Parathyroid adenoma (tissue), 2 donors: ENCODE results near the gene JPH2.
A peak's percentile ranks its signal among the peaks of the same experiment; 100 is the strongest.

Experiments used
- H2AFZ ChIP-seq: fragments of 300-600 bp; sonication (generic); one replicate; pipeline ENCODE4 v1.7.0; 2017; ENCODE audit warnings: antibody characterized with exemption, mild to moderate bottlenecking
- H3K27ac ChIP-seq: fragments of 300-600 bp; sonication (generic); one replicate; pipeline ENCODE4 v1.7.0; 2017
- H3K27me3 ChIP-seq: fragments of 300-600 bp; sonication (generic); one replicate; pipeline ENCODE4 v1.7.0; 2017; ENCODE audit warnings: low read length; ENCODE audit not compliant: control insufficient read depth, insufficient read depth
- H3K36me3 ChIP-seq: fragments of 300-600 bp; sonication (generic); one replicate; pipeline ENCODE4 v1.7.0; 2017; ENCODE audit warnings: low read length; ENCODE audit not compliant: control insufficient read depth, insufficient read depth
- H3K4me1 ChIP-seq: fragments of 300-600 bp; sonication (generic); one replicate; pipeline ENCODE4 v1.7.0; 2017; ENCODE audit warnings: control low read depth
- H3K4me2 ChIP-seq: fragments of 300-600 bp; sonication (generic); one replicate; pipeline ENCODE4 v1.7.0; 2017; ENCODE audit warnings: low read length
- H3K4me3 ChIP-seq: fragments of 300-600 bp; sonication (generic); one replicate; pipeline ENCODE4 v1.7.0; 2017; ENCODE audit warnings: low read depth, low read length
- H3K79me2 ChIP-seq: fragments of 300-600 bp; sonication (generic); one replicate; pipeline ENCODE4 v1.7.0; 2017; ENCODE audit warnings: control low read depth
- H3K9ac ChIP-seq: fragments of 300-600 bp; sonication (generic); one replicate; pipeline ENCODE4 v1.7.0; 2017; ENCODE audit warnings: mild to moderate bottlenecking
- H3K9me3 ChIP-seq: fragments of 300-600 bp; sonication (generic); one replicate; pipeline ENCODE4 v1.7.0; 2017; ENCODE audit warnings: low read length; ENCODE audit not compliant: control insufficient read depth
- TF ChIP-seq, protein P1 (sequence below): fragments of 300-600 bp; sonication (generic); IDR thresholded peaks from one replicate; pipeline ENCODE4 v1.7.0; 2017; ENCODE audit warnings: antibody characterized with exemption, mild to moderate bottlenecking
- donor health status: primary hyperparathyroidism.

JPH2 gene

DNA sequence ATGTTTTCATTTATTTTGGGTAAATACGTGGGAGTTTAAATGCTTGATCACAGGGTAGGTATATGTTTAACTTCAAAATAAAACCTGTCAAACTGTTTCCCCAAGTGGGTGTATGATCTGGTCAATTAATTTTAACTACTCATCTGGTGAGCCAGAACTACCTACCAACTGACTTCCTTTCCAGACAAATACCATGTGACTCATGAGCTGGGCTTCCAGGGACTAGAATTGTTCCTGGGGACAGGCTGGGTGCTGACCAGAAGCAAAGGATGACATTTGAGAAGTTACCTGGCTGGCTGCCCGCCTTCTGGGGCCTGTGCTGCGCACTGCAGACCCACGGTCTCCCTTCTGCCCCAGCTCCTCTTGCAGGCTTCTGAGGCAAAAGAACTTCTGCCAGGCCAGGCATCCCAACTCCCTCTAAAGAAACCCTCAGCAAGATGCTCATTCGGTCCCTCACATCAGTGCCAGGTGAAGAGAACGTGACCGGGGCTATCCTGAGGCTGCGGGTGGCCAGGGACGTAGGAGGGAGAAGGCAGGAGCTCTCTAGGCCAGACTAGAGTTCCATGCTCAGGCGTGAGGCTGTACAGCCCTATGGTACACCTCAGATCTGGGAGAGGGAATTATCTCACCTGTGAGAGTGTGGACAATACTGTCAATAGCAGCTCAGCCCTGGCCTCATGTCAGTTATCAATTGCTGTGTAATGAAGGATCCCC lies 103.6 kb downstream of the JPH2 start:
- TF ChIP-seq, protein P1, sequence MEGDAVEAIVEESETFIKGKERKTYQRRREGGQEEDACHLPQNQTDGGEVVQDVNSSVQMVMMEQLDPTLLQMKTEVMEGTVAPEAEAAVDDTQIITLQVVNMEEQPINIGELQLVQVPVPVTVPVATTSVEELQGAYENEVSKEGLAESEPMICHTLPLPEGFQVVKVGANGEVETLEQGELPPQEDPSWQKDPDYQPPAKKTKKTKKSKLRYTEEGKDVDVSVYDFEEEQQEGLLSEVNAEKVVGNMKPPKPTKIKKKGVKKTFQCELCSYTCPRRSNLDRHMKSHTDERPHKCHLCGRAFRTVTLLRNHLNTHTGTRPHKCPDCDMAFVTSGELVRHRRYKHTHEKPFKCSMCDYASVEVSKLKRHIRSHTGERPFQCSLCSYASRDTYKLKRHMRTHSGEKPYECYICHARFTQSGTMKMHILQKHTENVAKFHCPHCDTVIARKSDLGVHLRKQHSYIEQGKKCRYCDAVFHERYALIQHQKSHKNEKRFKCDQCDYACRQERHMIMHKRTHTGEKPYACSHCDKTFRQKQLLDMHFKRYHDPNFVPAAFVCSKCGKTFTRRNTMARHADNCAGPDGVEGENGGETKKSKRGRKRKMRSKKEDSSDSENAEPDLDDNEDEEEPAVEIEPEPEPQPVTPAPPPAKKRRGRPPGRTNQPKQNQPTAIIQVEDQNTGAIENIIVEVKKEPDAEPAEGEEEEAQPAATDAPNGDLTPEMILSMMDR, result no peak
- peak overlapping the region; percentile 62 for H3K27ac ChIP-seq

DNA sequence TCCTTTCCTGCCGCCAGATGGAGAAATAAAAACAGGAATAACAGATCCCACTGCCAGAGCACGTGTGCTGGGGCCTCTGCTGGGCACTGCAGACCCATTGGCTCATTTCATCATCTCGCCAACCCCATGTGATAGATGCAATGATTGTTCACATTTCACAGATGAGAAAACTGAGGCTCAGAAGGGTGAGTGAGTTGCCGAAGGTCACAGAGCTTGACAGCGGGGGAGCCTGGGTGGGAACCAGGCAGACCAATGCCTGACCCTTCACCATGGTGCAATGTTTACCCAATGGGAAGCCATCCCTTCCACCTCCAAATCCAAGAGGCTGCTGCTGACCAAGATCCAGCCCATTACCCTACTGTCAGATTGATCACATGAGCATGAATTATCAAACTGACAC lies 105.1 kb downstream of the JPH2 start:
- Histone ChIP-seq H3K4me3 (no peak overlapping the region), H3K79me2 (no peaks in the 10 kb centered on the region), H3K36me3 (no peaks in the 10 kb centered on the region), H2AFZ (no peak overlapping the region), H3K27ac (no peak overlapping the region), H3K9ac (no peak overlapping the region), H3K4me1 (peaks cover 11% of the 10 kb centered on the region), H3K4me2 (no peak overlapping the region), H3K9me3 (no peaks in the 10 kb centered on the region), H3K27me3 (no peaks in the 10 kb centered on the region)
- TF ChIP-seq, protein P1, result no peak

More for the DNA sequence above, 103.6 kb downstream of the JPH2 start:
- H3K36me3 ChIP-seq, result no peaks in the 10 kb centered on the region
- H3K4me2 ChIP-seq, result no peak overlapping the region
- no peak overlapping the region for H3K4me3 ChIP-seq
- no peak overlapping the region for H3K9ac ChIP-seq
- H3K9me3 ChIP-seq, result no peaks in the 10 kb centered on the region
- H3K4me1 ChIP-seq, result peaks cover 11% of the 10 kb centered on the region
- no peaks in the 10 kb centered on the region for H3K79me2 ChIP-seq
- no peaks in the 10 kb centered on the region for H3K27me3 ChIP-seq
- peak overlapping the region; percentile 94 for H2AFZ ChIP-seq

DNA sequence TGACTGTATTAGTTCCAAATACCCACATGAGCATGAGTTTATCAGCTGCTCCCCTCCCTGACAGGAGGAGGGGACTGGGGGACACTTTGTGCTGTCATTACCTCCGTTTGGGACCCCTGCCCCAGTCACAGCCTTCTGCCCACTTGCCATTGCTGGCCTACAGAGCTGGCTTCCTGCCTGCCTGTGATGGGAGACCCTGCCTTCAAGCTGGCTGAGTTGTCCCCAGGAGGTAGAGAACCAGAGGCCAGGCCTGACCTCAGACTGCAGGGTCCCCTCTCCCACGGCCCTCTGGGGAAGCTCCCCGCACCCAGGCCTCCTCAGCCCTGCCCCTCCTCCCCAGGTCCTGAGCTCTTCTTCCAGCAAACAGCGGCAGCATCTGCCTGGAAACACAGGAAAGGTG lies 105.5 kb downstream of the JPH2 start:
- H3K4me2 ChIP-seq, result no peak overlapping the region
- TF ChIP-seq, protein P1, result no peak
- no peaks in the 10 kb centered on the region for H3K27me3 ChIP-seq
- H3K79me2 ChIP-seq, result no peaks in the 10 kb centered on the region
- no peaks in the 10 kb centered on the region for H3K36me3 ChIP-seq
- H2AFZ ChIP-seq, result no peak overlapping the region
- no peak overlapping the region for H3K27ac ChIP-seq
- H3K4me1 ChIP-seq, result peaks cover 11% of the 10 kb centered on the region
- no peak overlapping the region for H3K9ac ChIP-seq
- no peaks in the 10 kb centered on the region for H3K9me3 ChIP-seq
- H3K4me3 ChIP-seq, result no peak overlapping the region

DNA sequence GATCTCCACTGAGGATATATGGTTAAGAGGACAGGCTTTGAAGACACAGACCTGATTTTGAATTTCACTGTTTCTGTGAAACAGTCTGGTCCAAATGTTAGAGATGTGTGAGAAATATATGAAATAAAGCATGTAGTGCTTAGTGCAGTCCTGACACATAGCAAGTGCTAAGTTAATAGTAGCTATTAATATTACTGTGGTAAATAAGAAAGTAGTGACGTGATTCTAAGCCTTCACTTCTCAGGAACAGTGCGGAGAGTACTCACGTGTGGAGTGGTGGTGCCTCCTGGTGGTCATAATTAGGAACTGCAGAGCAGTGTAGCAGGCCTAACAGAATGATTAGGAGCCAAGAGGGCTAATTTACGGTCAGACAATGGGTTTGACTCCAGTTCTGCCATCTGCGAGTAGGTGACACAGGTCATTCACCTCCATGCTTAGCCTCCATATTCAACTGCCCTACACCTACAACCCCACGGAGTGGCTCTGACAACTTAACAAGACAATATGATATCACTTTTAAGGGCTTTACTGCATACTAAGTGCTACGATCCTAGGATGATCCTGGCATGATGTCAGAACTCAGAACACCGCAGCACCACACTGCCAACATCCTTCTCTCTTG lies 106.2 kb downstream of the JPH2 start:
- Histone ChIP-seq H3K9ac (no peak overlapping the region), H3K27ac (no peak overlapping the region), H3K36me3 (no peaks in the 10 kb centered on the region), H3K4me2 (no peak overlapping the region), H3K79me2 (no peaks in the 10 kb centered on the region), H3K9me3 (no peaks in the 10 kb centered on the region), H2AFZ (peak overlapping the region; percentile 51), H3K4me1 (peaks cover 11% of the 10 kb centered on the region), H3K4me3 (no peak overlapping the region), H3K27me3 (no peaks in the 10 kb centered on the region)
- TF ChIP-seq, protein P1, result peak; percentile 99
